SH-SY5Y (cell line): ENCODE measurements around the gene TRIM71.

Source experiments
- GATA2 ChIP-seq: IDR thresholded peaks from 2 replicates; pipeline ENCODE4 v1.6.1; 2011; ENCODE audit warnings: mild to moderate bottlenecking, low read depth, low read length
- GATA3 ChIP-seq: IDR thresholded peaks from 2 replicates; pipeline ENCODE4 v1.6.1; 2011; ENCODE audit warnings: low read depth, mild to moderate bottlenecking, low read length, moderate library complexity

GRCh38 chr3:32934150-32934742, 116.4 kb downstream of the TRIM71 start:
- TF ChIP-seq GATA3 (no peak), GATA2 (no peak)
